Coronary artery (tissue), 2 donors: ENCODE data around the gene CDK6.

Experiments used
- DNase-seq: peaks from one replicate; pipeline ENCODE4 v3.0.0-alpha.2; 2017; ENCODE audit warnings: low spot score
- H3K27ac ChIP-seq, 2 donors: fragments of 200-600 bp; sonication (generic); one replicate each; pipeline ENCODE4 v1.5.1; 2016 to 2019
- H3K4me3 ChIP-seq: fragments of 200-600 bp; sonication (generic); 2 replicates; pipeline ENCODE4 v1.5.1; 2016; ENCODE audit warnings: mild to moderate bottlenecking, moderate library complexity
- CTCF ChIP-seq: fragments of 200-600 bp; sonication (generic); IDR thresholded peaks from one replicate; pipeline ENCODE4 v1.5.1; 2019; ENCODE audit warnings: antibody characterized with exemption

CDK6 gene

GRCh38 chr7:92650391-92650790, 186.0 kb downstream of the CDK6 start:
- H3K27ac ChIP-seq, result no peak overlapping the region
- no peak for DNase-seq
- no peak for TF ChIP-seq CTCF
- H3K4me3 ChIP-seq, result no peak overlapping the region

GRCh38 chr7:92648067-92648466, 188.3 kb downstream of the CDK6 start:
- H3K27ac ChIP-seq, result no peak overlapping the region
- TF ChIP-seq CTCF, result no peak
- DNase-seq, result no peak
- no peak overlapping the region for H3K4me3 ChIP-seq

- no peak for TF ChIP-seq CTCF
- H3K27ac ChIP-seq, result no peak overlapping the region
- H3K4me3 ChIP-seq, result no peak overlapping the region
- no peak for DNase-seq
Measured at GRCh38 chr7:92647652-92648051, 188.7 kb downstream of the CDK6 start.

- Histone ChIP-seq H3K27ac (no peak overlapping the region), H3K4me3 (no peak overlapping the region)
- no peak for TF ChIP-seq CTCF
- DNase-seq, result no peak
Measured at GRCh38 chr7:92647011-92647625, 189.3 kb downstream of the CDK6 start.

GRCh38 chr7:92645114-92646061, 191.0 kb downstream of the CDK6 start:
- Histone ChIP-seq H3K27ac (peak overlapping the region in 1 of 2 donors; percentile 25), H3K4me3 (no peak overlapping the region)
- no peak for DNase-seq
- no peak for TF ChIP-seq CTCF

GRCh38 chr7:92644406-92645113, 191.8 kb downstream of the CDK6 start:
- no peak for TF ChIP-seq CTCF
- Histone ChIP-seq H3K27ac (peak overlapping the region in 1 of 2 donors; percentile 23), H3K4me3 (no peak overlapping the region)
- no peak for DNase-seq
